ENCODE results near the gene CARD6.
"Not testable (repeated sequence)": the region's sequence is repeated elsewhere in the genome, so short reads cannot be mapped to it uniquely, and the experiment has no call there.

CARD6 gene

GRCh38 chr5:40841068-40841805 lies at the start of gene CARD6:
Gene CARD6, plus strand, starts transcription at chr5:40841367. Its CDS starts 16 bp downstream, at chr5:40841383.
- no peak within 1 kb of the TSS for H3K4me3 ChIP-seq (replicated peaks; ENCODE audit: low read depth, low read length)
- DNase-seq (ENCODE audit: extremely low read depth, low read depth), result no peak
- no peak for TF ChIP-seq CTCF (IDR thresholded peaks at IDR 0.05; ENCODE audit: low read depth, low read length, missing control alignments)

GRCh38 chr5:40791715-40792139 lies 49.4 kb upstream of the CARD6 start:
- no peak for DNase-seq (ENCODE audit: extremely low read depth, low read depth)
- no peak for TF ChIP-seq CTCF (IDR thresholded peaks at IDR 0.05; ENCODE audit: low read depth, low read length, missing control alignments)
- no peak overlapping the region for H3K4me3 ChIP-seq (replicated peaks; ENCODE audit: low read depth, low read length)

GRCh38 chr5:40792691-40793090 lies 48.5 kb upstream of the CARD6 start:
- DNase-seq (ENCODE audit: extremely low read depth, low read depth); H3K4me3 ChIP-seq (replicated peaks; ENCODE audit: low read depth, low read length): not testable (repeated sequence)

GRCh38 chr5:40794340-40794739 lies 46.8 kb upstream of the CARD6 start:
- H3K4me3 ChIP-seq (replicated peaks; ENCODE audit: low read depth, low read length); DNase-seq (ENCODE audit: extremely low read depth, low read depth): not testable (repeated sequence)

- DNase-seq (ENCODE audit: extremely low read depth, low read depth); H3K4me3 ChIP-seq (replicated peaks; ENCODE audit: low read depth, low read length): not testable (repeated sequence)
Observed at GRCh38 chr5:40794877-40795276, 46.3 kb upstream of the CARD6 start.

GRCh38 chr5:40796487-40796889 lies 44.7 kb upstream of the CARD6 start:
- TF ChIP-seq CTCF (IDR thresholded peaks at IDR 0.05; ENCODE audit: low read depth, low read length, missing control alignments), result no peak
- H3K4me3 ChIP-seq (replicated peaks; ENCODE audit: low read depth, low read length), result peak overlapping the region; percentile 83
- DNase-seq (ENCODE audit: extremely low read depth, low read depth), result no peak

GRCh38 chr5:40797273-40798011 lies 43.7 kb upstream of the CARD6 start:
- no peak for TF ChIP-seq CTCF (IDR thresholded peaks at IDR 0.05; ENCODE audit: low read depth, low read length, missing control alignments)
- peak; percentile 46 for DNase-seq (ENCODE audit: extremely low read depth, low read depth)
- peak overlapping the region; percentile 83 for H3K4me3 ChIP-seq (replicated peaks; ENCODE audit: low read depth, low read length)

- peak; percentile 31 for DNase-seq (ENCODE audit: extremely low read depth, low read depth)
- TF ChIP-seq CTCF (IDR thresholded peaks at IDR 0.05; ENCODE audit: low read depth, low read length, missing control alignments), result peak; percentile 49
- peak within 1 kb of the TSS; percentile 83 for H3K4me3 ChIP-seq (replicated peaks; ENCODE audit: low read depth, low read length)
Observed at GRCh38 chr5:40798012-40798800, 43.0 kb upstream of the CARD6 start, which contains the start of gene PRKAA1. Gene PRKAA1, minus strand, starts transcription at chr5:40798374. Its CDS starts 185 bp downstream, at chr5:40798189.
